AG10803 (cell line): ENCODE measurements around the gene ITK.
A peak's percentile ranks its signal among the peaks of the same experiment; 100 is the strongest.

ENCODE experiments used
- DNase-seq: peaks from one replicate; pipeline ENCODE4 v3.0.0; 2010; ENCODE audit warnings: low read depth
- H3K4me3 ChIP-seq: 2 replicates; pipeline ENCODE4 v1.5.1; 2011; ENCODE audit warnings: mild to moderate bottlenecking, low read length, control low read depth
- TF ChIP-seq, protein P1 (sequence below): conservative IDR thresholded peaks from 2 replicates; pipeline ENCODE4 v1.5.1; 2011; ENCODE audit warnings: mild to moderate bottlenecking, low read length, control low read depth, inconsistent platforms

The ITK gene

DNA sequence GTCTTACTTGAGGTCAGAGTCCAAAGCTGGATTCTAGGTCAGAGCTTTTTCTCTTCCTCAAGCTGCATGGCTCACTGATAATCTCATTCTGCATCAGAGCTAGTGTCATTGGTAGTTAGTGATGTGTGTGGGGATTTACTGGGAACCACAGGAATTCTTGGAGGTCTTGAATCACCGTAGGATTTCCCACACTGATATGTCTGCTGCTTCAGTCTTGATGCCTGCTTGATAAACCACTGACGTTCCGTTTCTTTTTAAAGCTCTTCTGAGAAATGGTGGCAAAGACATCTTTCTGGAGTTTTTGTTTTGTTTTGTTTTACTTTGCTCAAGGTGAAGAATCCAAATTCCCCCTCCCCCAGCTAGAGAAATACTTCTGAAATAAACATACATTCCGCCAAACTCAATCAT lies 13.4 kb upstream of the ITK start:
- H3K4me3 ChIP-seq = no peak overlapping the region
- TF ChIP-seq, protein P1, sequence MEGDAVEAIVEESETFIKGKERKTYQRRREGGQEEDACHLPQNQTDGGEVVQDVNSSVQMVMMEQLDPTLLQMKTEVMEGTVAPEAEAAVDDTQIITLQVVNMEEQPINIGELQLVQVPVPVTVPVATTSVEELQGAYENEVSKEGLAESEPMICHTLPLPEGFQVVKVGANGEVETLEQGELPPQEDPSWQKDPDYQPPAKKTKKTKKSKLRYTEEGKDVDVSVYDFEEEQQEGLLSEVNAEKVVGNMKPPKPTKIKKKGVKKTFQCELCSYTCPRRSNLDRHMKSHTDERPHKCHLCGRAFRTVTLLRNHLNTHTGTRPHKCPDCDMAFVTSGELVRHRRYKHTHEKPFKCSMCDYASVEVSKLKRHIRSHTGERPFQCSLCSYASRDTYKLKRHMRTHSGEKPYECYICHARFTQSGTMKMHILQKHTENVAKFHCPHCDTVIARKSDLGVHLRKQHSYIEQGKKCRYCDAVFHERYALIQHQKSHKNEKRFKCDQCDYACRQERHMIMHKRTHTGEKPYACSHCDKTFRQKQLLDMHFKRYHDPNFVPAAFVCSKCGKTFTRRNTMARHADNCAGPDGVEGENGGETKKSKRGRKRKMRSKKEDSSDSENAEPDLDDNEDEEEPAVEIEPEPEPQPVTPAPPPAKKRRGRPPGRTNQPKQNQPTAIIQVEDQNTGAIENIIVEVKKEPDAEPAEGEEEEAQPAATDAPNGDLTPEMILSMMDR = no peak
- DNase-seq = peak; percentile 75

DNA sequence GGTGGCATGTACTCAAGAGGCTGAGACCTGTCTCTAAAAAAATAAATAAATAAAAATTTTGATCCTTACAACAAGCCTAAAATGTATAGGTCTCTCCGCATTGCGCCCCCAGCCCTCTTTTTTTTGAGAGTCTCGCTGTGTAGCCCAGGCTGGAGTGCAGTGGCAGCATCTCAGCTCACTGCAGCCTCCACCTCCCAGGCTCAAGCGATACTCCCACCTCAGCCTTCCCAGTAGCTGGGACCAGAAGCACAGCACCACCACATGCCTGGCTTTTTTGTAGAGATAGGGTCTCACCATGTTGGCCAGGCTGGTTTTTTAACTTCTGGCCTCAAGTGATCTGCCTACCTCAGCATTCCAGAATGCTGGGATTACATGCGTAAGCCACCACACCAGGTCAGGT lies 12.4 kb upstream of the ITK start:
- DNase-seq = no peak
- H3K4me3 ChIP-seq = no peak overlapping the region
- TF ChIP-seq, protein P1 = no peak

DNA sequence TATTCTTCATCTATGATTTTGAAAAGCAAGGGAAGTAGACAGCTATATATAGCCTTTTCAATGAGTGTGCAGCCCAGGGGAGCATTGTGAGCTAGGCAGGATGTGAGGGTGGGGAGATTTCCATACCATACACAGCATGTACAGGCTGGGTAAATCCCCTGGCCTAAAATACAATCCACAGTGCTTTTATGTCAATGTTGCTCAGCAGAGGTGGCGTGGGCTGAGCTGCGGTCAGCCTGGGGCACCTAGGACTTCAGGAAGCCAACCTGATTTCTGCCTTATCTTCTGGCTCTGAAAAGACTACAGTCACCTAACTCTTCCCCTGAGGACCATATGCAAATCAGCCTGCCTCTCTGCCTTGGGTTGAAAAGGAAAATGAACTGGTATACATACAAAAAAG lies 8.2 kb upstream of the ITK start:
- no peak for DNase-seq
- no peak overlapping the region for H3K4me3 ChIP-seq
- TF ChIP-seq, protein P1 = no peak

GRCh38 chr5:157175071-157175612 lies 5.5 kb upstream of the ITK start:
- no peak for DNase-seq
- TF ChIP-seq, protein P1 = no peak
- no peak overlapping the region for H3K4me3 ChIP-seq

DNA sequence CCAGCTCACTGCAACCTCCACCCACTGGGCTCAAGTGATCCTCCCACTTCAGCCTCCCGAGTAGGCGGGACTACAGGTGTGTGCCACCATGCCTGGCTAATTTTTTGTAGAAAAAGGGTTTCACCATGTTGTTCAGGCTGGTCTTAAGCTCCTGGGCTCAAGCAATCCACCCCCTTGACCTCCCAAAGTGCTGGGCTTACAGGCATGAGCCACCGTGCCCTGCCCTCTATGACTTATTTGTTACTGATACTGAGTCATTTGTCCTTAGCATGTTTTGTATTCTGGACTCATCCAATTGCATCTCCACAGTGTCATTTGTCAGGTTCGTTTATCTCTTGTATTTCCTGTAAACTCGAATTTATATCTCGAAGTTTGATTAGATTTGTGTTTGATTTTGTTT lies 2.7 kb upstream of the ITK start:
- no peak overlapping the region for H3K4me3 ChIP-seq
- no peak for DNase-seq
- TF ChIP-seq, protein P1 = no peak

DNA sequence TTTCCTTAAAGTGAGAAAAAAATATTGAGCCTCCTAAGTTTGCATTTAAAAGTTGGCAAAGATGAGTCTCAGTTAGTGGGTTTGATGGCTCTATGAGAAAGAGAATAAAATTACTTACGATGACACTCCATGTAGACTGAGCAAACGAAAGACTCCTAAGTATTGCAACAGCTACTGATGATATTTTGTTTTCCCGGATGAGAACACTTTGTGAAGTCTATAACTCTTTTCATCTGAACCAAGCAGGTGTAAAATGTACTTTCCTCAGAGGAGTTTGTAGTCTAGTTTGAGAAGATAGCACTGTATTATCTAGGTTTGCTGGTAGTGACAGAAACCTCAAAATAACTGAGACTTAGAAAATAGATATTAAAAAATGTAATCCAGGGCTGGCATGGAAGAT lies 1.7 kb upstream of the ITK start:
- TF ChIP-seq, protein P1 = no peak
- DNase-seq = no peak
- H3K4me3 ChIP-seq = no peak overlapping the region

GRCh38 chr5:157182143-157182757 lies 1.6 kb downstream of the ITK start:
- H3K4me3 ChIP-seq = no peak overlapping the region
- no peak for DNase-seq
- TF ChIP-seq, protein P1 = no peak
